ENCODE measurements around the gene SPATA31D4. TPM values are rescaled to one million over a fixed set of nuclear protein-coding genes. Genes with fewer than 3 reads are reported as not detected.

SPATA31D4 gene
- polyA plus RNA-seq, 1 donor (not counting 4 experiments of a cell fraction or from before 2014, with no cell fraction given), result not detected

GRCh38 chr9:81898851-81899250 is 29.4 kb upstream of the SPATA31D4 start:
- Histone ChIP-seq H3K4me1 (ENCODE audit: control insufficient read depth, extremely low read depth, insufficient read depth, low read length) (peaks cover 5% of the 10 kb centered on the region), H3K4me2 (ENCODE audit: control insufficient read depth, extremely low read depth, insufficient read depth, low read depth, low read length) (no peak overlapping the region), H3K9ac (ENCODE audit: control insufficient read depth, extremely low read depth, insufficient read depth, low read length) (no peak overlapping the region), H3K4me3 (ENCODE audit: control insufficient read depth in 2 of 3, extremely low read depth in 1 of 3, insufficient read depth in 2 of 3, low read depth in 1 of 3, low read length in 3 of 3) (no peak overlapping the region), H3K36me3 (ENCODE audit: control insufficient read depth in 2 of 2, extremely low read depth in 1 of 2, insufficient read depth in 2 of 2, low read length in 2 of 2) (no peaks in the 10 kb centered on the region), H3K9me1 (ENCODE audit: control insufficient read depth, extremely low read depth, insufficient read depth, low read length) (no peaks in the 10 kb centered on the region), H3K27ac (ENCODE audit: control insufficient read depth, insufficient read depth, low read length) (no peak overlapping the region), H3K27me3 (ENCODE audit: control insufficient read depth, extremely low read depth, insufficient read depth, low read length) (no peaks in the 10 kb centered on the region), H4K20me1 (ENCODE audit: control insufficient read depth, extremely low read depth, insufficient read depth, low read length) (no peaks in the 10 kb centered on the region), H2AFZ (ENCODE audit: control insufficient read depth, low read length) (no peak overlapping the region), H3K9me3 (ENCODE audit: control insufficient read depth, low read depth, low read length) (no peaks in the 10 kb centered on the region), H3K79me2 (ENCODE audit: control insufficient read depth, insufficient read depth, low read length) (no peaks in the 10 kb centered on the region)
- TF ChIP-seq EZH2 (IDR thresholded peaks at IDR 0.05; ENCODE audit: low read length) (no peak), CTCF (optimal IDR thresholded peaks at IDR 0.05 in 1 of 3, IDR thresholded peaks at IDR 0.05 in 1 of 3, conservative IDR thresholded peaks at IDR 0.05 in 1 of 3; ENCODE audit: extremely low read depth in 1 of 3, insufficient read depth in 2 of 3, low read length in 3 of 3) (no peak)
- dilution Hi-C loops (cut with MboI; ENCODE audit: extremely low pct_ligation_motif_present, low sequenced_read_pairs), result no loop called here
- DNase-seq (ENCODE audit: low read depth, low spot score) (no peak), FAIRE-seq (no peak)

- H3K9me3 ChIP-seq (ENCODE audit: control insufficient read depth, low read depth, low read length), result no peaks in the 10 kb centered on the region
- H4K20me1 ChIP-seq (ENCODE audit: control insufficient read depth, extremely low read depth, insufficient read depth, low read length), result no peaks in the 10 kb centered on the region
- dilution Hi-C loops (cut with MboI; ENCODE audit: extremely low pct_ligation_motif_present, low sequenced_read_pairs), result no loop called here
- TF ChIP-seq CTCF (optimal IDR thresholded peaks at IDR 0.05 in 1 of 3, IDR thresholded peaks at IDR 0.05 in 1 of 3, conservative IDR thresholded peaks at IDR 0.05 in 1 of 3; ENCODE audit: extremely low read depth in 1 of 3, insufficient read depth in 2 of 3, low read length in 3 of 3), result no peak
- TF ChIP-seq EZH2 (IDR thresholded peaks at IDR 0.05; ENCODE audit: low read length), result no peak
- FAIRE-seq (peak; percentile 26), DNase-seq (ENCODE audit: low read depth, low spot score) (no peak)
- no peak overlapping the region for H3K4me2 ChIP-seq (ENCODE audit: control insufficient read depth, extremely low read depth, insufficient read depth, low read depth, low read length)
- H3K4me1 ChIP-seq (ENCODE audit: control insufficient read depth, extremely low read depth, insufficient read depth, low read length), result peaks cover 5% of the 10 kb centered on the region
- H3K79me2 ChIP-seq (ENCODE audit: control insufficient read depth, insufficient read depth, low read length), result no peaks in the 10 kb centered on the region
- H3K9me1 ChIP-seq (ENCODE audit: control insufficient read depth, extremely low read depth, insufficient read depth, low read length), result no peaks in the 10 kb centered on the region
- no peak overlapping the region for H3K9ac ChIP-seq (ENCODE audit: control insufficient read depth, extremely low read depth, insufficient read depth, low read length)
- H3K36me3 ChIP-seq (ENCODE audit: control insufficient read depth in 2 of 2, extremely low read depth in 1 of 2, insufficient read depth in 2 of 2, low read length in 2 of 2), result no peaks in the 10 kb centered on the region
- no peak overlapping the region for H3K4me3 ChIP-seq (ENCODE audit: control insufficient read depth in 2 of 3, extremely low read depth in 1 of 3, insufficient read depth in 2 of 3, low read depth in 1 of 3, low read length in 3 of 3)
- H2AFZ ChIP-seq (ENCODE audit: control insufficient read depth, low read length), result no peak overlapping the region
- H3K27ac ChIP-seq (ENCODE audit: control insufficient read depth, insufficient read depth, low read length), result no peak overlapping the region
- no peaks in the 10 kb centered on the region for H3K27me3 ChIP-seq (ENCODE audit: control insufficient read depth, extremely low read depth, insufficient read depth, low read length)
These were observed 26.0 kb upstream of the SPATA31D4 start for GRCh38 chr9:81902196-81902595.

Measured in keratinocyte (primary cell).